Neural crest cell (in vitro differentiated cells): Measurements from ENCODE around the gene KLF5. TPM values are rescaled to one million over a fixed set of nuclear protein-coding genes. Genes with fewer than 3 reads are reported as not detected.

Source experiments
- DNase-seq: peaks from one replicate; pipeline ENCODE4 v3.0.0; 2021; ENCODE audit warnings: low read depth, mixed read lengths, low spot score
- H3K27ac Mint-ChIP-seq: one replicate; pipeline ENCODE4 v1.8.0; 2021; ENCODE audit warnings: mild to moderate bottlenecking, mixed read lengths; ENCODE audit not compliant: unreplicated experiment
- H3K27me3 Mint-ChIP-seq: 2 replicates; pipeline ENCODE4 v1.8.0; 2021; ENCODE audit warnings: low read depth, mild to moderate bottlenecking, mixed read lengths
- H3K36me3 Mint-ChIP-seq: 2 replicates; pipeline ENCODE4 v1.8.0; 2021; ENCODE audit warnings: low read depth, mild to moderate bottlenecking, mixed read lengths
- H3K4me1 Mint-ChIP-seq: 2 replicates; pipeline ENCODE4 v1.8.0; 2021; ENCODE audit warnings: mixed read lengths
- H3K4me3 Mint-ChIP-seq: one replicate; pipeline ENCODE4 v1.8.0; 2021; ENCODE audit warnings: mild to moderate bottlenecking, mixed read lengths
- H3K9me3 Mint-ChIP-seq: 2 replicates; pipeline ENCODE4 v1.8.0; 2021; ENCODE audit warnings: mixed read lengths
- CTCF ChIP-seq: fragments of 200-600 bp; sonication (generic); conservative IDR thresholded peaks from 2 replicates; pipeline ENCODE4 v1.5.0; 2021; ENCODE audit warnings: antibody characterized with exemption, mild to moderate bottlenecking
- total RNA-seq: library from RNA; stranded (reverse); gene quantifications from 2 replicates; pipeline ENCODE4 v1.2.1, GENCODE V29; 2021

Gene KLF5
- total RNA-seq, 1 donor from 2014 or later = 0.44 TPM

GRCh38 chr13:73089213-73089612 is 30.4 kb downstream of the KLF5 start:
- no peaks in the 10 kb centered on the region for H3K4me1 Mint-ChIP-seq
- H3K4me3 Mint-ChIP-seq = no peak overlapping the region
- H3K27me3 Mint-ChIP-seq = no peaks in the 10 kb centered on the region
- H3K27ac Mint-ChIP-seq = no peak overlapping the region
- no peak for DNase-seq
- no peaks in the 10 kb centered on the region for H3K36me3 Mint-ChIP-seq
- TF ChIP-seq CTCF = no peak
- H3K9me3 Mint-ChIP-seq = peaks cover 4% of the 10 kb centered on the region

- Mint-ChIP-seq H3K27ac (no peak overlapping the region), H3K36me3 (no peaks in the 10 kb centered on the region), H3K27me3 (no peaks in the 10 kb centered on the region), H3K9me3 (peaks cover 4% of the 10 kb centered on the region), H3K4me3 (no peak overlapping the region), H3K4me1 (no peaks in the 10 kb centered on the region)
- no peak for DNase-seq
- no peak for TF ChIP-seq CTCF
Measured at GRCh38 chr13:73090116-73090822, 31.5 kb downstream of the KLF5 start.

GRCh38 chr13:73090823-73091187 is 32.0 kb downstream of the KLF5 start:
- H3K36me3 Mint-ChIP-seq = no peaks in the 10 kb centered on the region
- peaks cover 4% of the 10 kb centered on the region for H3K9me3 Mint-ChIP-seq
- H3K27ac Mint-ChIP-seq = no peak overlapping the region
- no peak for TF ChIP-seq CTCF
- H3K4me3 Mint-ChIP-seq = no peak overlapping the region
- no peaks in the 10 kb centered on the region for H3K4me1 Mint-ChIP-seq
- no peak for DNase-seq
- H3K27me3 Mint-ChIP-seq = no peaks in the 10 kb centered on the region

GRCh38 chr13:73092829-73093228 is 34.0 kb downstream of the KLF5 start:
- H3K27ac Mint-ChIP-seq = no peak overlapping the region
- H3K4me1 Mint-ChIP-seq = no peaks in the 10 kb centered on the region
- H3K9me3 Mint-ChIP-seq = peaks cover 4% of the 10 kb centered on the region
- no peak for TF ChIP-seq CTCF
- H3K27me3 Mint-ChIP-seq = no peaks in the 10 kb centered on the region
- no peaks in the 10 kb centered on the region for H3K36me3 Mint-ChIP-seq
- H3K4me3 Mint-ChIP-seq = no peak overlapping the region
- no peak for DNase-seq

GRCh38 chr13:73096173-73096572 is 37.4 kb downstream of the KLF5 start:
- no peak overlapping the region for H3K27ac Mint-ChIP-seq
- no peak for DNase-seq
- TF ChIP-seq CTCF = no peak
- H3K4me1 Mint-ChIP-seq = no peaks in the 10 kb centered on the region
- no peaks in the 10 kb centered on the region for H3K36me3 Mint-ChIP-seq
- no peak overlapping the region for H3K4me3 Mint-ChIP-seq
- H3K9me3 Mint-ChIP-seq = no peaks in the 10 kb centered on the region
- H3K27me3 Mint-ChIP-seq = no peaks in the 10 kb centered on the region
